Activated naive CD4-positive, alpha-beta T cell treated with anti-CD3 and anti-CD28 coated beads, Interleukin-2, amount 10 ng/mL, durations not matched to agents 7 days and 5 days (primary cell): ENCODE measurements around the gene PNPLA6.

Source experiments
- CTCF ChIA-PET: fragments of 350-600 bp; sonication (Branson Sonifier 250); formaldehyde crosslinking; loops from one replicate; lab custom pipeline; 2021; ENCODE audit warnings: antibody characterized with exemption; lab: Charles Lee
- DNase-seq: peaks from one replicate; pipeline ENCODE4 v3.0.0-alpha.2; 2020
- H3K27ac Mint-ChIP-seq: one replicate; pipeline ENCODE4 v1.8.0; 2021; ENCODE audit warnings: mild to moderate bottlenecking, moderate library complexity, mixed read lengths
- H3K27me3 Mint-ChIP-seq: one replicate; pipeline ENCODE4 v1.8.0; 2021; ENCODE audit warnings: mild to moderate bottlenecking, mixed read lengths
- H3K36me3 Mint-ChIP-seq: one replicate; pipeline ENCODE4 v1.8.0; 2021; ENCODE audit warnings: mixed read lengths
- H3K4me1 Mint-ChIP-seq: one replicate; pipeline ENCODE4 v1.8.0; 2021; ENCODE audit warnings: mixed read lengths
- H3K4me3 Mint-ChIP-seq: one replicate; pipeline ENCODE4 v1.8.0; 2021; ENCODE audit warnings: mild to moderate bottlenecking, moderate library complexity, mixed read lengths
- H3K9me3 Mint-ChIP-seq: one replicate; pipeline ENCODE4 v1.8.0; 2021; ENCODE audit warnings: mixed read lengths

Gene PNPLA6

DNA sequence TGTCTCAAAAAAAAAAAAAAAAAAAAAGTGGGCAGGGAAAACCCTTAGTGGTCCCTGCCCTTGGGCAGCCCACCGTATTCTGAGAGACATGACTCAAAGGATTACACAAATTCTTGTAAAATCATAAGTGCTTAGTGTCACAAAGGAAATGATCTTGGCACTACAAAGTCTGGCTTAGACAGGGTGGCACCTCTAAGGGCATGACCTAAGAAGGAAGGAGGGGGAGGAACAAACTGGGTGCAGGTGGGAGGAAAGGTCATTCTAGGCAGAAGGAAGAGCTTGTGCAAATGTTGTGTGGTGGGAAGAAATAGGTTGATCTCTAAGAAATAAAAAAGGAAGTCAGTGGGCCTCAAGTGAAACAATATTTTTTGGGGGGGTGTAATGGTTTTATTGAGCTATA, 10.4 kb downstream of the PNPLA6 start:
- H3K4me3 Mint-ChIP-seq, result no peak overlapping the region
- DNase-seq, result no peak
- no peaks in the 10 kb centered on the region for H3K9me3 Mint-ChIP-seq
- CTCF ChIA-PET, result interaction anchor here (1.0 kb wide), 1 partner anchor 22 kb away, joined by 3 read pairs; no protein-coding TSS in a partner anchor
- H3K27me3 Mint-ChIP-seq, result no peaks in the 10 kb centered on the region
- peak overlapping the region; percentile 1 for H3K27ac Mint-ChIP-seq
- peaks cover 36% of the 10 kb centered on the region for H3K36me3 Mint-ChIP-seq
- peaks cover 32% of the 10 kb centered on the region for H3K4me1 Mint-ChIP-seq

DNA sequence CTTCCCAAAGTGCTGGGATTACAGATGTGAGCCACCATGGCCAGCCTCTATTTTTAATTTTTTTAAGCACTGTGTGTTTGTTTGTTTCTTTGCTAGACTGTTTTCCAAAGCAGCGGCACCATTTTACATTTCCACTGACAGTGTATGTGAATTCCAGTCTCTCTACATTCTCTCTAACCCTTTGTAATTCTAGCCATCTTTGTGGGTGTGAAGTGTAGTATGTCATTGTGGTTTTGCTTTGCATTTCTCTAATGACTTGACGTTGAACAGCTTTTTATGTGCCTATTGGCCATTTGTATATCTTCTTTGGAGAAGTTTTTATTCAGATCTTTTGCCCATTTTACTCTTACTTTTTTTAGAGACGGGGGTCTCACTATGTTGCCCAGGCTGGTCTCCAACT, 11.6 kb downstream of the PNPLA6 start:
- no peak for DNase-seq
- H3K4me1 Mint-ChIP-seq, result peaks cover 37% of the 10 kb centered on the region
- no peaks in the 10 kb centered on the region for H3K9me3 Mint-ChIP-seq
- H3K36me3 Mint-ChIP-seq, result peaks cover 31% of the 10 kb centered on the region
- no peak overlapping the region for H3K4me3 Mint-ChIP-seq
- H3K27me3 Mint-ChIP-seq, result no peaks in the 10 kb centered on the region
- H3K27ac Mint-ChIP-seq, result peak overlapping the region; percentile 58
- CTCF ChIA-PET, result no interaction called here

DNA sequence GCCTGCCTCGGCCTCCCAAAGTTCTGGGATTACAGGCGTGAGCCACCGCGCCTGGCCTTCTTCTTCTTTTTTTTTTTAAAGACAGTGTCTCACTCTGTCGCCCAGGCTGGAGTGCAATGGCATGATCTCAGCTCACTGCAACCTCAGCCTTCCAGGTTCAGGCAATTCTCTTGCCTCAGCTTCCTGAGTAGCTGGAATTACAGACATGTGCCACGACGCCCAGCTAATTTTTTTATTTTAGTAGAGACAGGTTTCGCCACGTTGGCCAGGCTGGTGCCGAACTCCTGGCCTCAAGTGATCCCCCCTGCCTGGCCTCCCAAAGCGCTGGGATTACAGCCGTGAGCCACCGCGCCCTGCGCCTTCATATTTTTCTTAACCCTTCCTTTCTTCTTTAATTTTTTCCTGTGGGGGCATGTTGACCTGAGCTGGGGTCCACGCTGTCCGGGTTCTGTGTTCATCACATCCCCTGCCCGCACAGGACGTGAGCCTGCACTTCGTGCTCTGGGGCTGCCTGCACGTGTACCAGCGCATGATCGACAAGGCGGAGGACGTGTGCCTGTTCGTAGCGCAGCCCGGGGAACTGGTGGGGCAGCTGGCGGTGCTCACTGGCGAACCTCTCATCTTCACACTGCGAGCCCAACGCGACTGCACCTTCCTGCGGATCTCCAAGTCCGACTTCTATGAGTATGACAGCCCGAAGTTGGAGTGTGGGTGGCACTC, 14.1 kb downstream of the PNPLA6 start:
- DNase-seq, result no peak
- H3K9me3 Mint-ChIP-seq, result no peaks in the 10 kb centered on the region
- CTCF ChIA-PET, result no interaction called here
- H3K4me1 Mint-ChIP-seq, result peaks cover 35% of the 10 kb centered on the region
- H3K4me3 Mint-ChIP-seq, result no peak overlapping the region
- H3K36me3 Mint-ChIP-seq, result peaks cover 31% of the 10 kb centered on the region
- no peaks in the 10 kb centered on the region for H3K27me3 Mint-ChIP-seq
- no peak overlapping the region for H3K27ac Mint-ChIP-seq

DNA sequence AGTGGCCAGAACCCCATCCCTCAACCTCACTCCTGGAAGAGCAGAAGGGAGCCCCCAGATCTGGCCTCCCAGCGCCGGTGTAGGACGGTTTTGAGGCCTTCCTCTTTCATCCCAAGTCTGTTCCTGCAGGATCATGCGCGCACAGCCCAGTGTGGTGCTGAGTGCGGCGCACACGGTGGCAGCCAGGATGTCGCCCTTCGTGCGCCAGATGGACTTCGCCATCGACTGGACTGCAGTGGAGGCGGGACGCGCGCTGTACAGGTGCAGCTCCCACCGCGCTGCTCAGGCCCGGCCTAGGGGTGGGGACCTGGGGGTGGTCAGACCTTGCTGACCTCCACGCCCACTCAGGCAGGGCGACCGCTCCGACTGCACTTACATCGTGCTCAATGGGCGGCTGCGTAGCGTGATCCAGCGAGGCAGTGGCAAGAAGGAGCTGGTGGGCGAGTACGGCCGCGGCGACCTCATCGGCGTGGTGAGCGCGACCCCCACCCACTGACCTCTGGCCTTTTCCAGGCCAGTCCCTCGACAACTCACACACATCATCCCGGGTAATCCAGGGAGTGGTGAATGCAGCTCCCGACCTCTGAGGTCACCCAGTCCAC, 14.8 kb downstream of the PNPLA6 start:
- H3K4me1 Mint-ChIP-seq, result peaks cover 28% of the 10 kb centered on the region
- CTCF ChIA-PET, result no interaction called here
- no peak for DNase-seq
- H3K36me3 Mint-ChIP-seq, result peaks cover 31% of the 10 kb centered on the region
- H3K9me3 Mint-ChIP-seq, result no peaks in the 10 kb centered on the region
- H3K27me3 Mint-ChIP-seq, result no peaks in the 10 kb centered on the region
- no peak overlapping the region for H3K4me3 Mint-ChIP-seq
- H3K27ac Mint-ChIP-seq, result no peak overlapping the region

DNA sequence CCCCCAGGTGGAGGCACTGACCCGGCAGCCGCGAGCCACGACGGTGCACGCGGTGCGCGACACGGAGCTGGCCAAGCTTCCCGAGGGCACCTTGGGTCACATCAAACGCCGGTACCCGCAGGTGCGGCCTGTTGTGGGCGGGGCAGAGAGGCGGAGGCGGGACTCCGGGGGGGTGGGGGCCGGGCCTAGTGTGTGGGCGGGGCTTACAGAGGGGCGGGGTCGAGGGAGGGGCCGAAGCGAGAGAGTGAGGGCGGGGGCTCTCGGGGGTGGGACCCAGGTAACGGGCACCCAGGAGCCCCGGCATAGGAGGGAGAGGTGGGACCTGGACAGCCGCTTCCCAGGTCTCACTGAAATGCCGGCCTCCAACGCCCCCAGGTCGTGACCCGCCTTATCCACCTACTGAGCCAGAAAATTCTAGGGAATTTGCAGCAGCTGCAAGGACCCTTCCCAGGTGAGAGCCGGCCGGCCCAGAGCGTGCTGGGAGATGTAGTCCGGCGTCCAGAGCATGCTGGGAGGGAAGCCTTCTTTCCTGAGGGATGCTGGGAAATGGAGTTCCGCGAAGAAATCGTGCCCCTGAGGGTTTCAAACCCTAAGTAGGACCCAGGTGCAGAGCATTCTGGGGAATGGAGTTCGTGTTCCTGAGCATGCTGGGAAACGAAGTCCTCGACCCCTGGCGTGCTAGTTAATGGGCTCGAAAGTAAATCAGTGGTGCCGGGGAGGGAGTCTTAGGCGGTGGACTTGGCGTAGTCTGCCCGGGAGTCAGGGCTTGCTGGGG, 15.7 kb downstream of the PNPLA6 start:
- DNase-seq, result peak; percentile 39
- Mint-ChIP-seq H3K36me3 (peaks cover 32% of the 10 kb centered on the region), H3K27me3 (no peaks in the 10 kb centered on the region), H3K4me1 (peaks cover 22% of the 10 kb centered on the region), H3K4me3 (no peak overlapping the region), H3K9me3 (no peaks in the 10 kb centered on the region), H3K27ac (no peak overlapping the region)
- CTCF ChIA-PET, result interaction anchor here (2.6 kb wide), 1 partner anchor 17 kb away, joined by 12 read pairs; no protein-coding TSS in a partner anchor

DNA sequence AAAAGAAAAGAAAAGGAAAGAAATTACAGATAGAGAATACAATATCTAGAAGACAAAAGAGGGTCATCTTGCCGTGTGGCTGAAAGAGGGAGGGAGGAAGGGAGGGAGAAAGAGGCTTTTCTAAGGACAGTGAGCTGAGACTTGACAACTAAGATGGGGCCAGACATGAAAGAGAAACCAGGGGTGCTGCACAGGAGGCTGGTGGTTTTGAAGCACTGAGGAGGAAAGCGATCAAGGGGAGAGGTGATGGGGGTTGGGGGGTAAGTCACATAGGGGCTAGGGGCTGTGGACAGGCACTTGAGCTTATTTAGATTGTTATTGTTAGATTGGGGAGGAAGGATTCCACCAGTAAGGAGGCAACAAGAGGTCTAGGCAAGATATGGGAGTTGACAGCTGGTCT, 17.3 kb downstream of the PNPLA6 start:
- peak overlapping the region; percentile 65 for H3K27ac Mint-ChIP-seq
- CTCF ChIA-PET, result interaction anchor here (2.6 kb wide), 1 partner anchor 16 kb away, joined by 12 read pairs; no protein-coding TSS in a partner anchor
- H3K9me3 Mint-ChIP-seq, result no peaks in the 10 kb centered on the region
- DNase-seq, result peak; percentile 34
- H3K36me3 Mint-ChIP-seq, result peaks cover 40% of the 10 kb centered on the region
- no peaks in the 10 kb centered on the region for H3K27me3 Mint-ChIP-seq
- H3K4me3 Mint-ChIP-seq, result no peak overlapping the region
- H3K4me1 Mint-ChIP-seq, result peaks cover 18% of the 10 kb centered on the region

DNA sequence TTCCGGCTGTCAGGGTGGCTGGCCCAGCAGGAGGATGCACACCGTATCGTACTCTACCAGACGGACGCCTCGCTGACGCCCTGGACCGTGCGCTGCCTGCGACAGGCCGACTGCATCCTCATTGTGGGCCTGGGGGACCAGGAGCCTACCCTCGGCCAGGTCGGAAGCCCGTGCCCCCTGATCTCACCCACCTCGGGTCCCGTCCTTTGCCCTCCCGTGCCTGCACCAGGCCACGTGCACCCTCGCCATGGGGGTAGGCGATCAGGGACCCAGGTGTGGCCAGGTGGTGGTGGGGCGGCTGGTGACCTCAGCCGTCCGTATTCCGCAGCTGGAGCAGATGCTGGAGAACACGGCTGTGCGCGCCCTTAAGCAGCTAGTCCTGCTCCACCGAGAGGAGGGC, 19.0 kb downstream of the PNPLA6 start:
- CTCF ChIA-PET, result no interaction called here
- peaks cover 18% of the 10 kb centered on the region for H3K4me1 Mint-ChIP-seq
- DNase-seq, result no peak
- no peak overlapping the region for H3K4me3 Mint-ChIP-seq
- no peaks in the 10 kb centered on the region for H3K27me3 Mint-ChIP-seq
- H3K9me3 Mint-ChIP-seq, result no peaks in the 10 kb centered on the region
- H3K27ac Mint-ChIP-seq, result no peak overlapping the region
- peaks cover 50% of the 10 kb centered on the region for H3K36me3 Mint-ChIP-seq

DNA sequence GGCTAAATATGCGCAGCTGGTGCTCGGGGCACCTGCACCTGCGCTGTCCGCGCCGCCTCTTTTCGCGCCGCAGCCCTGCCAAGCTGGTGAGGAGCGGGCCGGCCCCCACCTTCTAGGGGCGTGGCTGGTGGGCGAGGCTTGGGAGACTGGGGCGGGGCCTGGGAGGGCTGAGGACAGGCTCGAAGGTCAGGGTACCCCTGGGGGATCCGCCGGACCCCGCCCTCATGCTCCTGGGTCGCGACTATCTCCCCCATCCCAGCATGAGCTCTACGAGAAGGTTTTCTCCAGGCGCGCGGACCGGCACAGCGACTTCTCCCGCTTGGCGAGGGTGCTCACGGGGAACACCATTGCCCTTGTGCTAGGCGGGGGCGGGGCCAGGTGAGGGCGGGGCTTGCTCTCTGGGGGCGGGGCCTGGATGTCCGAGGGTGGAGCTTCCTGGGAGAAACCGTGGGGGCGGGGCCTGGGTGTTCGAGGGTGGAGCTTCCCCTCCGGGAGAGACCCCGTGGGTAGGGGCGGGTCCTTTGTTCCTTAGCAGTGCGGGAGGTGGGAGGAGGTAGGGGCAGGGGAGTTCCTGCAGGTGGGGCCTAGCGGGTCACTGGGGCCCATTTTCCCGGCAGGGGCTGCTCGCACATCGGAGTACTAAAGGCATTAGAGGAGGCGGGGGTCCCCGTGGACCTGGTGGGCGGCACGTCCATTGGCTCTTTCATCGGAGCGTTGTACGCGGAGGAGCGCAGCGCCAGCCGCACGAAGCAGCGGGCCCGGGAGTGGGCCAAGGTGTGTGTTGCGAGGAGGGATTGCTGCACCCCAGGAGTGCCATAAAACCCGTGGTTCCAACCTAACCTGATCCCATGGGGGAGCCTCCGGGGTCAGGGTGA, 19.7 kb downstream of the PNPLA6 start:
- Mint-ChIP-seq H3K36me3 (peaks cover 48% of the 10 kb centered on the region), H3K27ac (no peak overlapping the region), H3K27me3 (no peaks in the 10 kb centered on the region), H3K4me1 (peaks cover 16% of the 10 kb centered on the region), H3K9me3 (no peaks in the 10 kb centered on the region), H3K4me3 (no peak overlapping the region)
- peak; percentile 34 for DNase-seq
- CTCF ChIA-PET, result no interaction called here

DNA sequence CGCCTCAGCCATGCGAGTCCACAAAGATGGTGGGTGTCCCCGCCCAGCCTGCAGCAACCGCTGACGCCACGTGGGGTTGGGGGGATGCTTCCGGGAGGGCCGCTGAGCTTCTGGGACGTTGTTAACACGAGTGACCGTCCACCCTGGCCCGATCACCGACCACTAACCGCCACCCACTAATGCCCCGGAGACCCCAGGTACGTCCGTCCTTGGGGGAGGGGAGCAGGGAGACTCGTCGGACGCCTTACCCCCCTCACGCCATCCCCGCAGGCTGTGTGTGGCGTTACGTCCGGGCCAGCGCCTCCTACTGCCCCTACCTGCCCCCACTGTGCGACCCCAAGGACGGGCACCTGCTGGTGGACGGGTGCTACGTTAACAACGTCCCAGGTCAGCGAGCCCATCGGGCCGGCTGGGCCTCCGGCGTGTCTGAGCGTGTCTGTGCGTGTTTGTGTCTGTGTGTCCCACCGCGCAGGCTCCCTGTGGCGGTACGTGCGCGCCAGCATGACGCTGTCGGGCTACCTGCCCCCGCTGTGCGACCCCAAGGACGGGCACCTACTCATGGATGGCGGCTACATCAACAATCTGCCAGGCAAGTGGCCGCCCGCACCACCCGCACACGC, 21.3 kb downstream of the PNPLA6 start:
- Mint-ChIP-seq H3K36me3 (peaks cover 40% of the 10 kb centered on the region), H3K27ac (no peak overlapping the region)
- no peak for DNase-seq

DNA sequence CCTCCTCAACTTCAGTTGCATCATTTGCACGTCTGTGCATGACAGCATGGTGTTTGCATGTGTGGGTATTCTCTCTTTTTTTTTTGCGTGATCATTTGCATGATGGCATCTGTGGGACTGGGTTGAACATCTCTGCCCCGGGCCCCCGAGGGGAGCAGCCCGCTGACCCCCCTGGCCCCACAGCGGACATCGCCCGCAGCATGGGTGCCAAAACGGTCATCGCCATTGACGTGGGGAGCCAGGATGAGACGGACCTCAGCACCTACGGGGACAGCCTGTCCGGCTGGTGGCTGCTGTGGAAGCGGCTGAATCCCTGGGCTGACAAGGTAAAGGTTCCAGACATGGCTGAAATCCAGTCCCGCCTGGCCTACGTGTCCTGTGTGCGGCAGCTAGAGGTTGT, 23.1 kb downstream of the PNPLA6 start:
- Mint-ChIP-seq H3K36me3 (peaks cover 38% of the 10 kb centered on the region), H3K27me3 (no peaks in the 10 kb centered on the region), H3K4me1 (no peaks in the 10 kb centered on the region), H3K9me3 (no peaks in the 10 kb centered on the region), H3K4me3 (no peak overlapping the region), H3K27ac (no peak overlapping the region)
- CTCF ChIA-PET, result interaction anchor here (3.3 kb wide), 1 partner anchor 10 kb away, joined by 13 read pairs; no protein-coding TSS in a partner anchor
- DNase-seq, result no peak

More for the DNA sequence above, 21.3 kb downstream of the PNPLA6 start:
- no peaks in the 10 kb centered on the region for H3K9me3 Mint-ChIP-seq
- H3K4me1 Mint-ChIP-seq, result peaks cover 13% of the 10 kb centered on the region
- no peaks in the 10 kb centered on the region for H3K27me3 Mint-ChIP-seq
- no peak overlapping the region for H3K4me3 Mint-ChIP-seq
- CTCF ChIA-PET, result no interaction called here

DNA sequence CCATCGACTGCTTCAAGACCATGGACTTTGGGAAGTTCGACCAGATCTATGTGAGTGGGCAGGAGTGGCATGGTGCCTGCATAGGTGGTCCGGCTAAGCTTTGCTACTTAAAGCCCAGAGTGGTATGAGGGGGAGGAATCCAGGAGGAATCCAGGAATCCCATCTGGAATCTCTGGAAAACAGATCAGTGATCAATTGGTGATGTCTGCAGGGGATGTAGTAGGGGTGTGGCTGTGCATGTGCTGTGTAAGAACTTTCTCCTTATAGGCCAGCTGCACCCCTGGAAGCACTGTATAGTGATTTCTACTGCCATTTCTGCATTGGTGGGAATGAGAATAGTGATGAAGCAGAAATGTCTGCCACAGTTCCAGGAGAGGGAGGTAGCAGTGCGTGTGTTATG, 23.6 kb downstream of the PNPLA6 start:
- DNase-seq, result no peak

DNA sequence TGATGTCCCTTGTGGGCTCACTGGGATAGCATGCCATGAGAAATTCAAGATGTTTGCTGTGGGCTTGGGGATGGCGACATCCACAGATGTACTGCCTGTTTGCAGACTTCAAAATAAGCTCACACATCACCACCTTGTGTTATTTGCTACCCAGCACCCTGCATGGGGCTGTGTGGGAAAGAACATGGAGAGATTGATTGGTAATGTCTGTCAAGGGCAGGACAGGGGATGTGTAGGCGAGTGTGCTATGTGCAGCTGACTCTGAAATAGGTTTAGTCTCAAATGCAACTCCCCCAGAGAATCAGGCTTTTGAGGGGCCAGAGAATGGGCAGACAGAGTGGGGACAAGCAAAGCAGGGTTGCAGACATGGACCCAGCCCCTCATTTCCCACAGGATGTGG, 24.7 kb downstream of the PNPLA6 start:
- no peak for DNase-seq
- CTCF ChIA-PET, result interaction anchor here (3.3 kb wide), 1 partner anchor 8 kb away, joined by 13 read pairs; no protein-coding TSS in a partner anchor
- Mint-ChIP-seq H3K27ac (no peak overlapping the region), H3K4me1 (no peaks in the 10 kb centered on the region), H3K27me3 (no peaks in the 10 kb centered on the region), H3K36me3 (peaks cover 35% of the 10 kb centered on the region), H3K4me3 (no peak overlapping the region), H3K9me3 (no peaks in the 10 kb centered on the region)

More for the DNA sequence above, 23.6 kb downstream of the PNPLA6 start:
- Mint-ChIP-seq H3K36me3 (peaks cover 38% of the 10 kb centered on the region), H3K27ac (no peak overlapping the region), H3K9me3 (no peaks in the 10 kb centered on the region), H3K4me1 (no peaks in the 10 kb centered on the region), H3K27me3 (no peaks in the 10 kb centered on the region), H3K4me3 (no peak overlapping the region)
- CTCF ChIA-PET, result interaction anchor here (3.3 kb wide), 1 partner anchor 9 kb away, joined by 13 read pairs; no protein-coding TSS in a partner anchor

DNA sequence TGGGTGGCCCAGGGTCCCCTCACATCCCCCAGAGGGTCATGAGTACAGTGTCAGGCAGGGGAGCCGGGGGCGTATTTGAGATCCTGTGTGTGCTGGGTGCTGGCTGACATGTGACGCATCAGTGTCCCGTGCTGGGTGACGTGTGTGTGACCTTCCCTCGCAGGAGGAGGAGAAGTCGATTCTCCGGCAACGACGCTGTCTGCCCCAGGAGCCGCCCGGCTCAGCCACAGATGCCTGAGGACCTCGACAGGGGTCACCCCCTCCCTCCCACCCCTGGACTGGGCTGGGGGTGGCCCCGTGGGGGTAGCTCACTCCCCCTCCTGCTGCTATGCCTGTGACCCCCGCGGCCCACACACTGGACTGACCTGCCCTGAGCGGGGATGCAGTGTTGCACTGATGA, 25.8 kb downstream of the PNPLA6 start:
- H3K27me3 Mint-ChIP-seq, result no peaks in the 10 kb centered on the region
- H3K4me3 Mint-ChIP-seq, result no peak overlapping the region
- CTCF ChIA-PET, result no interaction called here
- no peaks in the 10 kb centered on the region for H3K9me3 Mint-ChIP-seq
- no peak overlapping the region for H3K27ac Mint-ChIP-seq
- H3K4me1 Mint-ChIP-seq, result no peaks in the 10 kb centered on the region
- no peak for DNase-seq
- H3K36me3 Mint-ChIP-seq, result peaks cover 29% of the 10 kb centered on the region
